Pons (tissue), 1 donor: ENCODE data around the gene GPD1L.
"Not testable (repeated sequence)": the region's sequence is repeated elsewhere in the genome, so short reads cannot be mapped to it uniquely, and the experiment has no call there.

ENCODE experiments used
- DNase-seq: peaks from one replicate; pipeline ENCODE4 v3.0.0-alpha.2; 2016; ENCODE audit warnings: low spot score

GPD1L gene

GRCh38 chr3:32180141-32180784, 73.8 kb downstream of the GPD1L start:
- no peak for DNase-seq

GRCh38 chr3:32181365-32181764, 74.9 kb downstream of the GPD1L start:
- no peak for DNase-seq

DNA sequence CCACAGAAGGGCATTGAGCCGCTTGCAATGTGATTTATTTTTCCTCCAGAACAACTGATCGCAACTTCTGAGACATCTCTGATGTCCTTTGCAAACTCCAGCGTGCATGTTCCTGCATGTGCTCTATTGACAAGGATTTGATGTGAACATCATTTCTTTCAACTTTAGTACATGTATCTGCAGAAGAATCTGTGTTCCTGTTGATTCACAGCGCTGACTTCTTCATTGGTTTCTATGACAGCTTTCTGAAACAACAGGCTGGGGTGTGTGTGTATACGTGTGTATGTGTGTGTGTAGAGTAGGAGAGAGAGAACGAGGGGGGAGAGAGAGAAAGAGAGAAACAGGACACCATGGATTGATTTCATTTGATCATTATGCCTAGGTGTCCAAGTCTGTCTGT, 75.4 kb downstream of the GPD1L start:
- DNase-seq, result no peak

DNA sequence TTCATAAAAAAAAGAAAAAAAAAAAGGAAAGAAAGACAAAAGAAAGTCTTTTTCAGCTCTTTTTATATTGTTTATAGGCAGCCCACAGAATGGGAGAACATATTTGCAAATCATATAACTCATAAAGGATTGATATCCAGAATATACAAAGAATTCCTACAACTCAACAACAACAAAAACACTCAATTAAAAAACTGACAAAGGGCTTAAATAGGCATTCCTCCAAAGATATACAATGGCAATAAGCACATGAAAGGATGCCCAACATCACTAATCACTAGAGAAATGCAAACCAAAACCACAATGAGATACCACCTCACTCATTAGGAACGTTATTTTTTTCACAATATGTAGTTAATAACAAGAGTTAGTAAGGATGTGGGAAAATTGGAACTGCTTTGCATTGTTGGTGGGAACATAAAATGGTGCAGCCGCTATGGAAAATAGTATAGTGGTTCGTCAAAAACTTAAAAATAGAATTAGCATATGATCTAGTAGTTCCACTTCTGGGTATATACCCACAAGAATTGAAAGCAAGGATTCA, 77.8 kb downstream of the GPD1L start:
- DNase-seq, result no peak

GRCh38 chr3:32186097-32186496, 79.7 kb downstream of the GPD1L start:
- DNase-seq, result no peak

DNA sequence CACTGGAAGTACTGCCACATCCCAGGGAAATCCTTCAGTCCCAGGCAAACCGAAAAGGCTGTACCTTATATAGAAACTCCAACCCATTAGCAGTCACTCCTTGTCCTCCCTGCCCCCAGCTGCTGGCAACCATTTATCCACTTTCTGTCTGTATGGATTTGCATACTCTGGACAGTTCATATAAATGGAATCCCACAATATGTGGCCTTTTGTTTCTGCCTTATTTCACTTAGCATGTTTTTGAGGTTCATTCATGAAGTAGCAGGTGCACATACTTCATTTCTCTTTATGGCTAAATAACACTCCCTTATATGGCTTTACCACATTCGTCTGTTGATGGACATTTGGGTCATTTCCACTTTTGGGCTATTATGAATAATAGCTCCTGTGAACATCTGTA, 80.5 kb downstream of the GPD1L start:
- DNase-seq, result no peak

DNA sequence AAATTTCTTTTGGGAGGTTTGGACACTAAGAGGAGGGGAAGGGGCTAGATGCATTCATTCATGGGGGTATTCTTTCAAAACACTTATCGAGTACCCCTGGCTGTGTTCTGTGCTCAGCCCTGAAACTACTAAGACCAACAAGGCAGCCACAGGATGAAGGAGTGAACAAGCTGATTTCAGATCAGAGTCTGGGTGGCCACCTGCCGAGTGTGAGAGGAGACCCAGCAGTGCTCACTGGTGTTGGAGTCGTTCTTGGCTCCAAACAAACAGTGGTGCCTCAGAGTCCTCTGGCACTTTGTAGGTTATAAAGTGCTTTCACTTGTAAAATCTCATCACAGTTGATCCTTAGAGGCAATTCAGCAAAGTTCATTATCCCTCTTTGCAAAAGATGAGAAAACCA, 83.3 kb downstream of the GPD1L start:
- no peak for DNase-seq

DNA sequence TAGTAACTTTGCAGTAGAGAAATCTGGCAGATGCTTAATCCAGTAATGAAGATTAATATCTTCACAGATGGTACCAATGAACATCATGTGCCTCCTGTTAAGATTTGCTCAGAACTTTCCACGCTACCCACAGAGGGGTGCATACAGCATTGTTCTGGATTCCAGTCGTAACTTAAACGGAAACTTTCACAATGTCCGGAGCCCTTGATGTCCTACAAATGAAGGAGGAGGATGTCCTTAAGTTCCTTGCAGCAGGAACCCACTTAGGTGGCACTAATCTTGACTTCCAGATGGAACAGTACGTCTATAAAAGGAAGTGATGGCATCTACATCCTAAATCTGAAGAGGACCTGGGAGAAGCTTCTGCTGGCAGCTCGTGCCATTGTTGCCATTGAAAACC, 84.1 kb downstream of the GPD1L start:
- DNase-seq, result not testable (repeated sequence)

DNA sequence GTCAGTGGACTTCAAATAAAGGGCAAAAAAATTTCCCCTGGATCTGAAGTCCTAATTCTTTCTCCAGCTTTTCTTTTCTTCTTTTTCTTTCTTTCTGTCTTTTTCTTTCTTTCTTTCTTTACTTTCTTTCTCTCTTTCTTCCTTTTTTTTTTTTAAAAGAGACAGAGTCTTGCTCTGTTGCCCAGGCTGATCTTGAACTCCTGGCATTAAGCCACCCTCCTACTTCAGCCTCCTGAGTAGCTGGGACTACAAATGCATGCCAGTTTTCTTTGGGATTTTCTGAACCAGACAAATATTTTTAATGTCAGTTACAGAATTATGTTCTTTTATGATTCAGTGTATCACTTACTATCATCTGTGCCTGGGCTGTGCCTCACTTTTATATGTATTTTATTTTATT, 86.7 kb downstream of the GPD1L start:
- DNase-seq, result no peak

GRCh38 chr3:32194653-32195052, 88.2 kb downstream of the GPD1L start:
- no peak for DNase-seq

DNA sequence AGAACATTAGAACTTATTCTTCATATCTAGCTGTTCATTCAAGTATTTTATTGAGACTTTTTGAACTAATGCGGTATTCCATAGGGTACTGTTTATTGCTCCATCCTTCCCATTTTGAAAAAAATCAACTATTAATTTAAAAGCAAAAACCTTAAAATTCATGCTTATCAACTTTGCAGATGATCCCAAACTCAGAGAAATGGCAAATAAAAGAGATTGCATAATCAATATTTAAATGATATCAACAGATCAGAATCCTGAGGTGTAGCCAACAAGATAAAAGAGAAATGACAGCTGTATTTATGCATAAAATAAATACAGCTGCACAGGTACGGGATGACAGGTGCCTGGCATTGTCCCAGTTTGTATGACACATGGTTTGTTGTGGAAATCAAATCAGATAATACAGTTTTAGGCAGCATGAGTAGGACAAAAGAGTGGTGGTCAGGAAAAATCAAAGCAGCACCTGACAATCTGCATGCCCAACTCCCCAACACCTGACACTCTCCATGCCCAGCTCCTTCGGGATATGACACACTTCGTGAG, 89.6 kb downstream of the GPD1L start:
- no peak for DNase-seq

GRCh38 chr3:32197991-32198390, 91.6 kb downstream of the GPD1L start:
- DNase-seq, result no peak

GRCh38 chr3:32198714-32199113, 92.3 kb downstream of the GPD1L start:
- DNase-seq, result no peak

- DNase-seq, result no peak
These were observed 94.1 kb downstream of the GPD1L start for GRCh38 chr3:32200490-32200889.

DNA sequence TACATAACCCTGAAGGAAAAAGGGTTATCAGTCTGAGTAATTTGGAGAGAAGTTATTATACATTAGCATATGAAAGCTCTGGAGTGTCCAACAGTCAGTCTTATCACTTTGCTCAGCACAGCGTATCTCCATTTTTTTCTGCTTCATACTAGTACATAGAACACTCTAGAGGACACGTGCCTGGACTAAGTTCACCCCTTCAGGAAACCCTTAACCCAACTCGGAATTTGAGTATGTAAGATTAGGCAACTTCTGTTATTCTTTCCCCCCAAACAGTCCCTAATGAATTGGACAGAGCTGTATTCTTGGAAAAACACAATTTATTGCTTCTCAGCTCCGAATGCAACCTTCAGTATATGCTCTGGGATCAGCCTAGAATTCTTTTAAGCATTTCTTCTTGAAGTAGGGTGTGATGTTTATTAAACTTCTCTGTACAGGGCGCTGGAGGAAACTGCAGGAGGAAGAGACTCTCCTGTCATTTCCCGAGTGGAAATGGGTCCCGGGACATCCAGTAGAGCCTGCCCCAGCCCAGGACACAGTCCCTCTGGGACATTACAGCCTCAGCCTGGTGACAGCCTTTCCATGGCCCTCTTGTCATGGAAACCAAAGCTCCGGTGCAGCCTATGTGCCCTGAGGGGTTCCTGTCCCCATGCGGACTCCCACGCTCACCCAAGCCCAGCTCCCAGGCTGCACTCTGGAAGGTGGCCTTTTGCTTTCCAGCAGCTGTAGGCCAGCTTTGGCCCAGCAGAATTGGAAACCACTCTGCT, 94.8 kb downstream of the GPD1L start:
- no peak for DNase-seq

DNA sequence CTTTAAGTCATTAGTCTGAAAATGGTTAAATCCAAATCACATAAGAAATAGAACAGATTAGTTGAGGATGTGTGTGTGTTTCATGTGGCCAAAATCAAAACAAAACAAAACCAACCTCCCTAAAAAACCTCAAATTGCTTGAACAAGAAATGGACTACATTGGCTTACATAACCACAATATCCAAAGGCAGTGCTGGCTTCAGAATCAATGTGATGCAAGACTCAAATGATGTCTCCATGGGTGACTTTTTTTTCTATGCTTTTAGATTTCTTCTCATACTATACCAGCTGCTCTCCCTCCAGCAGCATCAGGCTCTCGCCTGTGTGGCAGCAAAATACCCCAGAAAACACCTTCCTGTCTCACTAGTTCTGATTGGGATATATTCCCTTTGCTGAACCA, 96.1 kb downstream of the GPD1L start:
- DNase-seq, result no peak

GRCh38 chr3:32203854-32204253, 97.4 kb downstream of the GPD1L start:
- DNase-seq, result no peak

DNA sequence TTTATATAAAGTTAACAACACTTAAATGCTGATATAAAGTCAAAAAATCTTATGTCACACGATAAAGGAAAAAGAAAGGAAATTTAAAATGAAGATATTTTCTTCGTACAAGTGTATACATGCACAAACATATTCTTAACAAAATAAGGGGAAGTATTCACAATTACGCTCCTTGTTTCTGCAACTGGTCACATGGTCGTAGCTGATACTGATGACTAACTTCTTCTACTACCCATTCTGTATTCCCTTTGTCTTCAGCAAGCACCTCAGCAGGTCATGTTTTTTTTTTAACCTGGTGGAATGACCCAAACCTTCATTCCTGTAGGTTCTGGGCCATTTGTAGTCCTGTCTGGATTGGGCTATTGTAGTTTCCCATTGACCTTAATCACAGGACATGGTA, 102.0 kb downstream of the GPD1L start:
- no peak for DNase-seq

DNA sequence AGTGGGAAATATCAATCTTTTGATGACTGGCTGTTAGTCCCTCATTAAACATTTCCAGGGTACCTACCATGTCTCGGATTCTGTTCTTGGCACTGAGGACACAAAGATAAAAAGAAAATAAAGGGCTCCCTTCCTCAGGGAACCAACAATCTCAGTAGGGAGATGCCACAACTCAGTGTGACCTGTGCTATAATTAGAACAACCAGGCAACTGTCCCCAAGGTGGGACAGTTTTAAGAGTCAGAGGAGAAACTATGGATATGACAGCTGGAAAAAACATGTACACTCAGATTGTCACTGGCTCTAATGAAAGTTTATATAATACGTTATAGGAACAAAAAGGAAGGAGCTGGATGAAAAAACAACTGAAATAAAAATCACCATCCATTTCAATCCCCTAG, 108.8 kb downstream of the GPD1L start:
- no peak for DNase-seq

DNA sequence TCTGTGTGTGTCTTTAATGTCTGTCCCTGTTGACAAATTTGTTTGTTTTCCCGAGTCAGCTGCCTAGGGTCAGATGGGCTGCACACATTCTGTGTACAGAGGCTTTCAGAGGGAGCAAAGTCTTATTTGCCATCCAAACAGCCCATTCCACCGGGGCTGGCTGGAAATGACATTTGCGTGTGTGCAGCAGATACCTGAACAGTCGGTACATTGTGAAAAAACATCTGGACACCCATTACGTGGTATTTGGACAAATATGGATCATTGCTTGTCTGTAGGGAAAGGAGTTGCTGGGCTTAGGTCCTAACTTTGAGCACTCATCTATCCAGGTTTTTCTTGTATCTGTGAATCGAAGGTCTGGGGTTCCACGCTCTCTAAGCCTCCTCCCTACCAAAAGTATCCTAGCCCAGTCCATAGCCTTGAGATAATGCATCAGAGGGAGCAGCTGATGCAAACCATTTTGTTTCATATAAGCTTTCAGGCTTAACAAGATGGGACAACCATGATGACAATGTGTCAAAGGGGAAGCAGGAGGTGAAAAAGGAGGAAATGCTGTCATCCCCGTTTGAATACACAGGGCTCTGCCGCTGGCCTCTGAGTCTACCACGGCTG, 109.9 kb downstream of the GPD1L start:
- DNase-seq, result no peak

DNA sequence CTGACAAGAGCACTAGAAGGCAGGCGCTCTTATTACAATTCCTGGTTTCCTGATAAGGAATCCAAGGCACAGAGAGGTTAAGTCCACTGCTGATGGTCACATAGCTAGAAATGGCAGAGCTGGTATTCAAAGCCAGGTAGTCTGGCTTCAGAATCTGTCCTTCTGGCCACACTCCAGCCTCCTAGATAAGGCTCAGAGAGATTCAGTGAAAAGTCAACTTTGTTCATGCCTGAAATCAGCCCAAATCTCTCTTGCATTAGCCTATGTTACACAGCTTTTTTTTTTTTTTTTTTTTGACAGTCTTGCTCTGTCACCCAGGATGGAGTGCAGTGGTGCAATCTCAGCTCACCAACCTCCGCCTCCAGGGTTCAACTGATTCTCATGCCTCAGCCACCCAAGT, 110.9 kb downstream of the GPD1L start:
- DNase-seq, result no peak
